Muscle layer of colon (tissue), 2 donors: ENCODE data around the gene DAPK1.
A peak's percentile ranks its signal among the peaks of the same experiment; 100 is the strongest.

Experiments
- H3K27ac ChIP-seq: one replicate; pipeline ENCODE4 v1.7.0; 2013; ENCODE audit warnings: low read depth, mild to moderate bottlenecking, low read length, moderate library complexity
- H3K27me3 ChIP-seq, 2 donors: one replicate each; pipeline ENCODE4 v1.7.0; 2013; ENCODE audit warnings: low read length in 2 of 2, mild to moderate bottlenecking in 2 of 2; ENCODE audit not compliant: insufficient read depth in 2 of 2, control insufficient read depth in 1 of 2
- H3K36me3 ChIP-seq: one replicate; pipeline ENCODE4 v1.7.0; 2013; ENCODE audit warnings: mild to moderate bottlenecking, low read length; ENCODE audit not compliant: insufficient read depth
- H3K4me1 ChIP-seq: one replicate; pipeline ENCODE4 v1.7.0; 2013; ENCODE audit warnings: mild to moderate bottlenecking, low read length; ENCODE audit not compliant: insufficient read depth
- H3K4me3 ChIP-seq, 2 donors: one replicate each; pipeline ENCODE4 v1.7.0; 2013; ENCODE audit warnings: low read length in 2 of 2, low read depth in 1 of 2, mild to moderate bottlenecking in 1 of 2, moderate library complexity in 1 of 2
- H3K9ac ChIP-seq: one replicate; pipeline ENCODE4 v1.7.0; 2013; ENCODE audit warnings: low read length
- H3K9me3 ChIP-seq: one replicate; pipeline ENCODE4 v1.7.0; 2013; ENCODE audit warnings: mild to moderate bottlenecking, low read length
- donor health status: abdominal sarcoma.
- donor health status: Adenocarcinoma of cecum.

The DAPK1 gene

DNA sequence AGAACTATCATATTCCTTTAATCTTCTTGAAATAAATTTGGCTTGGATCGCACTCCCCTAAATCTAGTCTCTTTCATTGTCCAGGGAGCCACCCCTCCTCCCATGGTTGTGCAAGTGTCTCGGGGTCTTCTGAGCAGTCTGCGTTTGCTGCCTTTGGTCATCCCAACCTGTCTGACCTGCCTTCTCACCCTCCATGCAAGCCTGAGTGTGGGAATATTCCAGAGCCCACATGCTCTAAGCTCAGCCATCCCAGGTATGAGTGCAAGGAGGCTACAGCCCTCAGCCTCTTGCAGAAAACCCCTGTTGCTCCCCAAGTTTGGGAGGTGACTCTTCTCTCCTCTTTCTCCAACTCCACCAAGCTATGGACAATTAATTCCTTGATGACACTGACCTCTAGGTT is 220.6 kb downstream of the DAPK1 start:
- H3K9me3 ChIP-seq, result no peaks in the 10 kb centered on the region
- H3K4me3 ChIP-seq, result no peak overlapping the region
- no peaks in the 10 kb centered on the region for H3K36me3 ChIP-seq
- H3K27ac ChIP-seq, result no peak overlapping the region
- no peak overlapping the region for H3K9ac ChIP-seq
- H3K27me3 ChIP-seq, result no peaks in the 10 kb centered on the region
- H3K4me1 ChIP-seq, result peaks cover 15% of the 10 kb centered on the region

GRCh38 chr9:87718852-87719612 is 221.4 kb downstream of the DAPK1 start:
- H3K27ac ChIP-seq, result no peak overlapping the region
- H3K9me3 ChIP-seq, result no peaks in the 10 kb centered on the region
- no peaks in the 10 kb centered on the region for H3K27me3 ChIP-seq
- H3K9ac ChIP-seq, result no peak overlapping the region
- H3K4me1 ChIP-seq, result peaks cover 11% of the 10 kb centered on the region
- no peaks in the 10 kb centered on the region for H3K36me3 ChIP-seq
- H3K4me3 ChIP-seq, result no peak overlapping the region

GRCh38 chr9:87720173-87720572 is 222.5 kb downstream of the DAPK1 start:
- no peaks in the 10 kb centered on the region for H3K27me3 ChIP-seq
- no peak overlapping the region for H3K27ac ChIP-seq
- H3K9me3 ChIP-seq, result no peaks in the 10 kb centered on the region
- H3K36me3 ChIP-seq, result no peaks in the 10 kb centered on the region
- no peak overlapping the region for H3K9ac ChIP-seq
- no peak overlapping the region for H3K4me3 ChIP-seq
- H3K4me1 ChIP-seq, result peaks cover under 1% of the 10 kb centered on the region

GRCh38 chr9:87722393-87723088 is 224.9 kb downstream of the DAPK1 start:
- H3K4me1 ChIP-seq, result peaks cover 6% of the 10 kb centered on the region
- H3K9me3 ChIP-seq, result no peaks in the 10 kb centered on the region
- H3K27me3 ChIP-seq, result no peaks in the 10 kb centered on the region
- H3K27ac ChIP-seq, result no peak overlapping the region
- H3K36me3 ChIP-seq, result peaks cover 4% of the 10 kb centered on the region
- H3K4me3 ChIP-seq, result no peak overlapping the region
- no peak overlapping the region for H3K9ac ChIP-seq

DNA sequence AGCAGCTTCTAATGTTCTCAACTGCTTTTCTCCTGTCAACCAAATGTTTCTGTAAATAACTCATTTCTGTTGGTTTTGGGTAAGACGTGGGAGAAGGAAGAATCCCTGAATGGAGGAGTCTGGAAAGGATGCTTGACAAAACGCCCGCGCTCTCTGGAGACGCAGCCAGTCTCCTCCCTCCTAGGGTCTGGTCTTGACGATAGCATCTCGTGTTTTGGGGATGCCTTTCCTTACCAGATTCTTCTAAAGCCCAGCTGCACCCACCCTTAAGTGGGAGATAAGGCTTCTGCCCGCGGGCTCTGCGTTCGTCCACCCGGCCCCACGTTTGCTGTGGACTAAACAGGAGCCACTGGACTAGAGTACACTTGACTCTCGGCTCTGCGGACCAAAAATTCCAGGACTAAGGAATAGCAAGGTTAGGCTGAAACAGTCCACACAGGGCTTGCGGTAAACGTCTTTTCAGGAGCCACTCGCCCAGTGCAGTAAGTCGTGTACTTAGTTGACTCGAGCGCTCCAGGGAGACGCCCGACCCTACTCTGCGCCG is 227.8 kb downstream of the DAPK1 start:
- Histone ChIP-seq H3K36me3 (peaks cover 33% of the 10 kb centered on the region), H3K9ac (no peak overlapping the region), H3K4me1 (peaks cover 26% of the 10 kb centered on the region), H3K27ac (peak overlapping the region; percentile 85), H3K9me3 (no peaks in the 10 kb centered on the region), H3K27me3 (no peaks in the 10 kb centered on the region), H3K4me3 (peak overlapping the region; percentile 61 to 71)

GRCh38 chr9:87725900-87726709 is 228.4 kb downstream of the DAPK1 start, which contains the start of gene CTSL:
Gene CTSL (plus strand): TSS chr9:87726119. CDS start chr9:87727604, 1,485 bp downstream.
- H3K4me1 ChIP-seq, result peaks cover 26% of the 10 kb centered on the region
- H3K4me3 ChIP-seq, result peak within 1 kb of the TSS; percentile 61 to 71
- H3K27ac ChIP-seq, result peak within 1 kb of the TSS; percentile 85
- no peaks in the 10 kb centered on the region for H3K27me3 ChIP-seq
- H3K9ac ChIP-seq, result peak within 1 kb of the TSS; percentile 77
- no peaks in the 10 kb centered on the region for H3K9me3 ChIP-seq
- H3K36me3 ChIP-seq, result peaks cover 40% of the 10 kb centered on the region

DNA sequence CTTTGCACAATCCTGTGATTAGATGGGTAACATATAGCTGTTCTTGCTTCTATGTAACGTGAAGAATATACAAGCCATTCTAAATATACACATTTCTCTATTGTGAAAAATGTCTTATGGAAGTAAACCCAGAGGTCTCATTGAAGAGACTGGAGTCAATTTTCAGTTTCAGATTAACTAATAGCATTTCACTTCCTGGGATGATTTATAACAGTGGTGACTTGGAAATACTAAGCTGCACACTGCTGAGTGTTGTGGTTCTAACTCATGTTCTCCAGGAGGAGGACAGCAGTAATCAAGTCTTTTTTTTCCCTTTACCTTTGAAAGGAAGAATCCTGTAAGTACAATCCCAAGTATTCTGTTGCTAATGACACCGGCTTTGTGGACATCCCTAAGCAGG is 231.6 kb downstream of the DAPK1 start:
- Histone ChIP-seq H3K27ac (no peak overlapping the region), H3K4me3 (no peak overlapping the region), H3K9ac (no peak overlapping the region)

GRCh38 chr9:87731321-87731720 is 233.7 kb downstream of the DAPK1 start:
- no peak overlapping the region for H3K27ac ChIP-seq
- H3K9me3 ChIP-seq, result no peaks in the 10 kb centered on the region
- peaks cover 50% of the 10 kb centered on the region for H3K36me3 ChIP-seq

More for the DNA sequence above, 231.6 kb downstream of the DAPK1 start:
- Histone ChIP-seq H3K9me3 (no peaks in the 10 kb centered on the region), H3K4me1 (peaks cover 26% of the 10 kb centered on the region), H3K27me3 (no peaks in the 10 kb centered on the region), H3K36me3 (peaks cover 50% of the 10 kb centered on the region)

DNA sequence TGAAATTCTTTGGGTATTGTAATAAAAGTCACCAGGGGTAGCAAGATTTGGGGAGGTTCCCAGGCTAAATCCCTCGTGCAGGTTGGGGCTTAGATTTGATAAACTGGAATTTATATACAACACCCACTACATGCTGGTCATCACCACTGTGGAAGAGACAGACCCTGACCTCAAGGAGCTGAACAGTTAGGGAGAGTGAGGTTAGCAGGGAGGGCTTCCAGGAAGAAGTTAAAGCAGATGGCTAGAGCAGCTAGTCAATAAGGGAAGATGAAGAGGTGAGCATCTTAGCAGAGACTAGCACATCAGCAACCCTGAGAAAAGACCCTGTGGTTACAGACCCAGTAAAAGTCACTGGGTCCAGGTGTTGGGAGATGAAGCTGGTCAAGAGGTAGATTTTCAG is 234.7 kb downstream of the DAPK1 start:
- Histone ChIP-seq H3K36me3 (peaks cover 48% of the 10 kb centered on the region), H3K4me1 (peaks cover 23% of the 10 kb centered on the region), H3K4me3 (no peak overlapping the region), H3K27ac (no peak overlapping the region), H3K9ac (no peak overlapping the region), H3K9me3 (no peaks in the 10 kb centered on the region), H3K27me3 (no peaks in the 10 kb centered on the region)

More at GRCh38 chr9:87731321-87731720, 233.7 kb downstream of the DAPK1 start:
- H3K4me1 ChIP-seq, result peaks cover 26% of the 10 kb centered on the region
- H3K4me3 ChIP-seq, result no peak overlapping the region
- H3K27me3 ChIP-seq, result no peaks in the 10 kb centered on the region
- H3K9ac ChIP-seq, result no peak overlapping the region

- Histone ChIP-seq H3K36me3 (peaks cover 44% of the 10 kb centered on the region), H3K9me3 (no peaks in the 10 kb centered on the region), H3K27ac (no peak overlapping the region), H3K9ac (no peak overlapping the region), H3K27me3 (no peaks in the 10 kb centered on the region), H3K4me3 (no peak overlapping the region), H3K4me1 (peaks cover 18% of the 10 kb centered on the region)
Observed at GRCh38 chr9:87732756-87733155, 235.1 kb downstream of the DAPK1 start.
